ENCODE data around the gene MAGI1. TPM values are rescaled to one million over a fixed set of nuclear protein-coding genes. Genes with fewer than 3 reads are reported as not detected.
A peak's percentile ranks its signal among the peaks of the same experiment; 100 is the strongest.

Gene MAGI1
- total and polyA plus RNA-seq, 2 donors (not counting 1 experiment from before 2014, with no cell fraction given), result 15.7 to 23.7 TPM

GRCh38 chr3:65930648-65931047 lies 108.1 kb downstream of the MAGI1 start:
- TF ChIP-seq CTCF (conservative IDR thresholded peaks at IDR 0.05 in 1 of 2, IDR thresholded peaks at IDR 0.05 in 1 of 2; ENCODE audit: low read depth in 1 of 2, low read length in 2 of 2) (no peak), EZH2 (IDR thresholded peaks at IDR 0.05; ENCODE audit: low read length, missing control alignments) (no peak)
- H3K9ac ChIP-seq (ENCODE audit: insufficient read depth, low read length), result no peak overlapping the region
- H3K4me1 ChIP-seq (ENCODE audit: control insufficient read depth, extremely low read depth, insufficient read depth, low read length), result no peaks in the 10 kb centered on the region
- no peaks in the 10 kb centered on the region for H3K79me2 ChIP-seq (ENCODE audit: control insufficient read depth, insufficient read depth, low read length)
- H3K36me3 ChIP-seq (ENCODE audit: control insufficient read depth, insufficient read depth, low read length), result no peaks in the 10 kb centered on the region
- no peak for DNase-seq (ENCODE audit: low read depth in 2 of 2)
- no peak overlapping the region for H3K4me3 ChIP-seq (replicated peaks in 1 of 4; ENCODE audit: control extremely low read depth in 1 of 4, insufficient read depth in 1 of 4, low read depth in 3 of 4, low read length in 4 of 4)
- H4K20me1 ChIP-seq (ENCODE audit: control insufficient read depth, extremely low read depth, insufficient read depth, low read length), result no peaks in the 10 kb centered on the region
- no peaks in the 10 kb centered on the region for H3K27me3 ChIP-seq (ENCODE audit: control insufficient read depth, insufficient read depth, low read length)
- H3K4me2 ChIP-seq (ENCODE audit: extremely low read depth, insufficient read depth, low read length), result no peak overlapping the region
- H2AFZ ChIP-seq (ENCODE audit: low read length), result no peak overlapping the region
- no peaks in the 10 kb centered on the region for H3K9me3 ChIP-seq (ENCODE audit: control insufficient read depth, insufficient read depth, low read depth, low read length)
- H3K27ac ChIP-seq (ENCODE audit: insufficient read depth, low read length), result no peak overlapping the region

GRCh38 chr3:65928110-65928509 lies 110.6 kb downstream of the MAGI1 start:
- H3K79me2 ChIP-seq (ENCODE audit: control insufficient read depth, insufficient read depth, low read length), result peaks cover 2% of the 10 kb centered on the region
- no peak for TF ChIP-seq EZH2 (IDR thresholded peaks at IDR 0.05; ENCODE audit: low read length, missing control alignments)
- no peak overlapping the region for H3K4me3 ChIP-seq (replicated peaks in 1 of 4; ENCODE audit: control extremely low read depth in 1 of 4, insufficient read depth in 1 of 4, low read depth in 3 of 4, low read length in 4 of 4)
- no peak overlapping the region for H3K27ac ChIP-seq (ENCODE audit: insufficient read depth, low read length)
- no peaks in the 10 kb centered on the region for H3K36me3 ChIP-seq (ENCODE audit: control insufficient read depth, insufficient read depth, low read length)
- no peaks in the 10 kb centered on the region for H3K9me3 ChIP-seq (ENCODE audit: control insufficient read depth, insufficient read depth, low read depth, low read length)
- no peaks in the 10 kb centered on the region for H3K27me3 ChIP-seq (ENCODE audit: control insufficient read depth, insufficient read depth, low read length)
- no peak overlapping the region for H2AFZ ChIP-seq (ENCODE audit: low read length)
- H3K4me1 ChIP-seq (ENCODE audit: control insufficient read depth, extremely low read depth, insufficient read depth, low read length), result no peaks in the 10 kb centered on the region
- H3K9ac ChIP-seq (ENCODE audit: insufficient read depth, low read length), result no peak overlapping the region
- no peaks in the 10 kb centered on the region for H4K20me1 ChIP-seq (ENCODE audit: control insufficient read depth, extremely low read depth, insufficient read depth, low read length)
- DNase-seq (ENCODE audit: low read depth in 2 of 2), result no peak
- H3K4me2 ChIP-seq (ENCODE audit: extremely low read depth, insufficient read depth, low read length), result no peak overlapping the region

DNA sequence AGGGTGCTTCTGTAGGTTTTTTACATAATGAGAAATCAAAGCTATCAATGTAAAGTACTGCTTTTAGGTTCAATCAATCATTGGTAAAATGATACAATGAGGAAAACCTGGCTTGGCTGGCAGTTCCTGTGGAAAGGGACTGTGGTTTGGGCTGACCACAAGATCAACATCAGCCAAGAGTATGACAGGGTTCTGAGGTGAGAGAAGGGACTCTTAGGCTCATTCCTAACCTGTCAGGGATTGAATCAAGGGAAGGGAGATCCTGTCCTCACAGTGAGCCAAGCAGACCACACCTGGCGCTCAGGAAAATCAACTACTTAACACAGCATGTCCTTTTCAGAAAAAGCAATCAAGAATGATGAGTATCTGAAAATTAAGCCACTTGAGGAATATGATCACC lies 111.1 kb downstream of the MAGI1 start:
- peak in 1 of 2 donors; percentile 70 for DNase-seq (ENCODE audit: low read depth in 2 of 2)
- TF ChIP-seq CTCF (conservative IDR thresholded peaks at IDR 0.05 in 1 of 2, IDR thresholded peaks at IDR 0.05 in 1 of 2; ENCODE audit: low read depth in 1 of 2, low read length in 2 of 2) (no peak), EZH2 (IDR thresholded peaks at IDR 0.05; ENCODE audit: low read length, missing control alignments) (no peak)

More for the DNA sequence above, 111.1 kb downstream of the MAGI1 start:
- H3K9ac ChIP-seq (ENCODE audit: insufficient read depth, low read length), result no peak overlapping the region
- H3K4me3 ChIP-seq (replicated peaks in 1 of 4; ENCODE audit: control extremely low read depth in 1 of 4, insufficient read depth in 1 of 4, low read depth in 3 of 4, low read length in 4 of 4), result no peak overlapping the region
- no peaks in the 10 kb centered on the region for H3K27me3 ChIP-seq (ENCODE audit: control insufficient read depth, insufficient read depth, low read length)
- no peak overlapping the region for H3K27ac ChIP-seq (ENCODE audit: insufficient read depth, low read length)
- H3K4me1 ChIP-seq (ENCODE audit: control insufficient read depth, extremely low read depth, insufficient read depth, low read length), result no peaks in the 10 kb centered on the region
- no peak overlapping the region for H2AFZ ChIP-seq (ENCODE audit: low read length)
- H3K36me3 ChIP-seq (ENCODE audit: control insufficient read depth, insufficient read depth, low read length), result no peaks in the 10 kb centered on the region
- H3K4me2 ChIP-seq (ENCODE audit: extremely low read depth, insufficient read depth, low read length), result no peak overlapping the region
- H3K79me2 ChIP-seq (ENCODE audit: control insufficient read depth, insufficient read depth, low read length), result peaks cover 2% of the 10 kb centered on the region
- no peaks in the 10 kb centered on the region for H3K9me3 ChIP-seq (ENCODE audit: control insufficient read depth, insufficient read depth, low read depth, low read length)
- H4K20me1 ChIP-seq (ENCODE audit: control insufficient read depth, extremely low read depth, insufficient read depth, low read length), result no peaks in the 10 kb centered on the region
